Islet precursor cell (in vitro differentiated cells): ENCODE measurements around the gene ACSL6.
"Not testable (repeated sequence)": the region's sequence is repeated elsewhere in the genome, so short reads cannot be mapped to it uniquely, and the experiment has no call there.

Source experiments
- DNase-seq: peaks from one replicate; pipeline ENCODE4 v3.0.0-alpha.2; 2018

Gene ACSL6

GRCh38 chr5:131926168-131926567, 85.3 kb downstream of the ACSL6 start:
- DNase-seq, result no peak

GRCh38 chr5:131916481-131916880, 95.0 kb downstream of the ACSL6 start:
- DNase-seq, result no peak

GRCh38 chr5:131914472-131914871, 97.0 kb downstream of the ACSL6 start:
- DNase-seq, result no peak

GRCh38 chr5:131913603-131914002, 97.9 kb downstream of the ACSL6 start:
- no peak for DNase-seq

GRCh38 chr5:131906668-131907067, 104.8 kb downstream of the ACSL6 start:
- no peak for DNase-seq

GRCh38 chr5:131902266-131902665, 109.2 kb downstream of the ACSL6 start:
- DNase-seq, result not testable (repeated sequence)
